Measurements from ENCODE around the gene NOD2.

The NOD2 gene

GRCh38 chr16:50781043-50781442 lies 87.6 kb downstream of the NOD2 start:
- TF ChIP-seq CTCF (conservative IDR thresholded peaks at IDR 0.05; ENCODE audit: low read depth, low read length), result peak; percentile 33
- DNase-seq (ENCODE audit: low read depth), result peak; percentile 26
- H3K4me3 ChIP-seq (ENCODE audit: low read depth, low read length), result no peak overlapping the region

GRCh38 chr16:50781518-50781917 lies 88.1 kb downstream of the NOD2 start:
- H3K4me3 ChIP-seq (ENCODE audit: low read depth, low read length), result no peak overlapping the region
- no peak for TF ChIP-seq CTCF (conservative IDR thresholded peaks at IDR 0.05; ENCODE audit: low read depth, low read length)
- DNase-seq (ENCODE audit: low read depth), result no peak

All from choroid plexus epithelial cell (primary cell).